Thyroid gland (tissue), 4 donors: Measurements from ENCODE around the gene ST3GAL3.

Experiments used
- CTCF ChIP-seq, 6 experiments: fragments of 200-600 bp in 3 of 6; fragments of 450-650 bp in 3 of 6; sonication (generic) in 3 of 6; IDR thresholded peaks; one replicate each; pipeline ENCODE4 v1.5.1; 2016 to 2019; ENCODE audit warnings: antibody characterized with exemption in 6 of 6, mild to moderate bottlenecking in 2 of 6, inconsistent platforms in 1 of 6, moderate library complexity in 1 of 6
- POLR2A ChIP-seq, 2 donors: fragments of 450-650 bp; IDR thresholded peaks; one replicate each; pipeline ENCODE4 v1.6.1; 2017; ENCODE audit warnings: antibody characterized with exemption in 2 of 2, mild to moderate bottlenecking in 2 of 2, moderate library complexity in 1 of 2

GRCh38 chr1:43854473-43854872, 147.1 kb downstream of the ST3GAL3 start:
- TF ChIP-seq POLR2A (IDR thresholded peaks at IDR 0.05) (no peak), CTCF (IDR thresholded peaks at IDR 0.05) (no peak)
